Central memory CD8-positive, alpha-beta T cell (primary cell): ENCODE measurements around the gene CD276.
A peak's percentile ranks its signal among the peaks of the same experiment; 100 is the strongest.

Experiments
- ATAC-seq: fragments of 150-1000 bp; cut with Tn5 transposase; replicated peaks from 2 replicates; pipeline ENCODE4 v1.10.0; 2022; ENCODE audit warnings: mild to moderate bottlenecking, moderate FRiP score, moderate number of reproducible peaks; ENCODE audit not compliant: poor library complexity, severe bottlenecking; ENCODE audit errors: extremely low read depth
- DNase-seq, 2 donors: peaks; one replicate each; pipeline ENCODE4 v3.0.0; 2021; ENCODE audit warnings: low spot score in 2 of 2
- H3K27ac Mint-ChIP-seq: one replicate; pipeline ENCODE4 v1.8.0; 2022; ENCODE audit warnings: low read depth, mild to moderate bottlenecking, moderate library complexity, mixed read lengths
- H3K27me3 Mint-ChIP-seq: one replicate; pipeline ENCODE4 v1.8.0; 2022; ENCODE audit warnings: mixed read lengths
- H3K36me3 Mint-ChIP-seq: one replicate; pipeline ENCODE4 v1.8.0; 2022; ENCODE audit warnings: mild to moderate bottlenecking, moderate library complexity, mixed read lengths; ENCODE audit not compliant: insufficient read depth
- H3K4me1 Mint-ChIP-seq: one replicate; pipeline ENCODE4 v1.8.0; 2022; ENCODE audit warnings: mixed read lengths
- H3K4me3 Mint-ChIP-seq: one replicate; pipeline ENCODE4 v1.8.0; 2022; ENCODE audit warnings: mild to moderate bottlenecking, moderate library complexity, mixed read lengths
- H3K9me3 Mint-ChIP-seq: one replicate; pipeline ENCODE4 v1.8.0; 2022; ENCODE audit warnings: mixed read lengths

CD276 gene

GRCh38 chr15:73677733-73678132, 6.5 kb upstream of the CD276 start:
- H3K27me3 Mint-ChIP-seq = peaks cover 22% of the 10 kb centered on the region
- no peak overlapping the region for H3K4me3 Mint-ChIP-seq
- H3K9me3 Mint-ChIP-seq = no peaks in the 10 kb centered on the region
- H3K4me1 Mint-ChIP-seq = no peaks in the 10 kb centered on the region
- no peaks in the 10 kb centered on the region for H3K36me3 Mint-ChIP-seq
- no peak overlapping the region for H3K27ac Mint-ChIP-seq
- no peak for ATAC-seq
- no peak for DNase-seq

- Mint-ChIP-seq H3K4me1 (no peaks in the 10 kb centered on the region), H3K9me3 (no peaks in the 10 kb centered on the region), H3K4me3 (no peak overlapping the region), H3K36me3 (no peaks in the 10 kb centered on the region), H3K27me3 (peaks cover 30% of the 10 kb centered on the region), H3K27ac (no peak overlapping the region)
- no peak for DNase-seq
- ATAC-seq = no peak
Measured at GRCh38 chr15:73678498-73678897, 5.7 kb upstream of the CD276 start.

DNA sequence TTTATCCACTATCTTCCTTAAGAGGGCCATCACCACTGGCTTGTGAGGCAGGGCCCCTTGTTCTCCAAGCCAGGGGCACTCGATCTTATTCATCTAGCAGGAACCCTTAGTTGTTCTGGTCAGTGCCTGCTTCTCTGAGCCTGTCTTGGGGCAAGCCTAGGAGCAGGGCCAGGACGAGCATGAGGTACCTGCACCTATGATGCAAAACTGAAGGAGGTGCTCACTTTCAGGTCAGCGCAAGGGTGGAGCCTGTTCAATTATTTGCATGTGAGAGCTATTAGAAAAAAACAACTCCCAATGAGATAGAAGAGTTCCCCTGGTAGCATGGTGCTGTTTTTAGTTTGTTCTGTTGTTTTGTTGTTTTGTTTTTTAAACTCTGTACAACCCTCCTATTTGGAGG, 5.0 kb upstream of the CD276 start:
- ATAC-seq (no peak), DNase-seq (no peak)
- no peak overlapping the region for H3K4me3 Mint-ChIP-seq
- no peaks in the 10 kb centered on the region for H3K9me3 Mint-ChIP-seq
- H3K27ac Mint-ChIP-seq = no peak overlapping the region
- no peaks in the 10 kb centered on the region for H3K36me3 Mint-ChIP-seq
- H3K27me3 Mint-ChIP-seq = peaks cover 34% of the 10 kb centered on the region
- no peaks in the 10 kb centered on the region for H3K4me1 Mint-ChIP-seq

GRCh38 chr15:73679964-73680363, 4.2 kb upstream of the CD276 start:
- DNase-seq = no peak
- no peaks in the 10 kb centered on the region for H3K4me1 Mint-ChIP-seq
- H3K36me3 Mint-ChIP-seq = no peaks in the 10 kb centered on the region
- peaks cover 37% of the 10 kb centered on the region for H3K27me3 Mint-ChIP-seq
- H3K9me3 Mint-ChIP-seq = no peaks in the 10 kb centered on the region
- ATAC-seq = no peak
- H3K4me3 Mint-ChIP-seq = no peak overlapping the region
- H3K27ac Mint-ChIP-seq = no peak overlapping the region

DNA sequence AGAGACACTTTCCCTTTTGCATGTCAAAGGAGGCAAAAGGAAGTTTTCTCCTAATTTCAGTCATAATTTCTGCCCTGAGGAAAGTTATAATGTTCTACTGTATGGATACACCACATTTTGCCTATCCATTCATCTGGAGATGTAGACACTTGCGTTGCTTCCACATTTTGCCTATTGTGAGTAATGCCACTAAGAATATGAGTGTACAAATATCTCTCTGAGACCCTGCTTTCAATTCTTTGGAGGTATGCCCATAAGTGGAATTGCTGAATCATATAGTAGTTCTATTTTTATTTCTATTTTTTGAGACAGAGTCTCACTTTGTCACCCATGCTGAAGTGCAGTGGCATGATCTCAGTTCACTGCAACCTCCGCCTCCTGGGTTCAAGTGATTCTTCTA, 3.6 kb upstream of the CD276 start:
- Mint-ChIP-seq H3K9me3 (no peaks in the 10 kb centered on the region), H3K27ac (no peak overlapping the region), H3K4me1 (no peaks in the 10 kb centered on the region), H3K4me3 (no peak overlapping the region), H3K36me3 (no peaks in the 10 kb centered on the region), H3K27me3 (peaks cover 43% of the 10 kb centered on the region)
- ATAC-seq = no peak
- DNase-seq = no peak

- H3K27ac Mint-ChIP-seq = no peak overlapping the region
- H3K27me3 Mint-ChIP-seq = peaks cover 48% of the 10 kb centered on the region
Measured at GRCh38 chr15:73681063-73681462, 3.1 kb upstream of the CD276 start.

DNA sequence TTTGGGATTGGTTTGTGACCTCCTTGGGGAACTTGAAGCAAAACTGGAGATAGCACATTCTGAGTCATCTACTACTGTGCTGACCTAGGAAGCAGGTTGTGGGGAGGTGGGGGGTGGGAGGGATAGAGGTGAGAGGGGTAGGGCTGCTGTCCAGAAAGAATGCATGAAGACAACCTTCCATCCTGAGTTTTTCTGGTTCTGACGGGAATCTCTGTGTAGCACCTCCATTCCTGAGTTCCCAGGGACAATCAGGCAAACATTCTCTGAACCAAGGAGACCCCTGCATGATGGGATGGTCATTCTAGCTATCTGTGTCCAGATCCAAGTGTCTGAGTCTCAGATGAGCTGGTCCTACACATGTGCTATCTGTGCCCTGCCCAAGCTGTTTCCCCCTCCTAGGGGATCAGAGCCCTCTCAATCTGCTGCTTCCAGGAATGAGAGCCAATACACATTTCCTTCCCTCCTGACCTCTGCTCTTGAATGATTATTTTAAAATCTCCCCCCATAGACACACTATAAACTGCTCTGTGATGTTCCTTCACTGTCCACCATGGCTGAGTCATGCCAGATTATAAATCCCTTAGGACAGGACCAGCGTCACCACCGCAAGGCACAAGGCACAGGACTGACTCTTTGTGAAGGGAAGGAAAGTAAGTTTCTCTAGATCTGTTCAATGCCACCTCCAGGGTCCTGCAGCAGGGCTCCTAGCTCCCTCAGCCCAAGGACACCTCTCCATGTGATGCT, 2.2 kb upstream of the CD276 start:
- Mint-ChIP-seq H3K36me3 (no peaks in the 10 kb centered on the region), H3K27me3 (peaks cover 58% of the 10 kb centered on the region), H3K4me1 (no peaks in the 10 kb centered on the region), H3K27ac (no peak overlapping the region), H3K4me3 (no peak overlapping the region), H3K9me3 (no peaks in the 10 kb centered on the region)
- ATAC-seq (no peak), DNase-seq (no peak)

More at GRCh38 chr15:73681063-73681462, 3.1 kb upstream of the CD276 start:
- Mint-ChIP-seq H3K4me1 (no peaks in the 10 kb centered on the region), H3K4me3 (no peak overlapping the region), H3K9me3 (no peaks in the 10 kb centered on the region), H3K36me3 (no peaks in the 10 kb centered on the region)
- ATAC-seq (no peak), DNase-seq (no peak)

GRCh38 chr15:73682600-73683090, 1.5 kb upstream of the CD276 start:
- H3K4me3 Mint-ChIP-seq = no peak overlapping the region
- no peaks in the 10 kb centered on the region for H3K9me3 Mint-ChIP-seq
- H3K36me3 Mint-ChIP-seq = no peaks in the 10 kb centered on the region
- H3K4me1 Mint-ChIP-seq = no peaks in the 10 kb centered on the region
- H3K27ac Mint-ChIP-seq = no peak overlapping the region
- DNase-seq = no peak
- peaks cover 64% of the 10 kb centered on the region for H3K27me3 Mint-ChIP-seq
- ATAC-seq = no peak

- peaks cover 71% of the 10 kb centered on the region for H3K27me3 Mint-ChIP-seq
- H3K9me3 Mint-ChIP-seq = no peaks in the 10 kb centered on the region
- DNase-seq = no peak
- peak overlapping the region; percentile 55 for H3K4me3 Mint-ChIP-seq
- H3K36me3 Mint-ChIP-seq = no peaks in the 10 kb centered on the region
- no peaks in the 10 kb centered on the region for H3K4me1 Mint-ChIP-seq
- no peak overlapping the region for H3K27ac Mint-ChIP-seq
- ATAC-seq = no peak
Measured at GRCh38 chr15:73683257-73683776, 866 bp upstream of the CD276 start.

GRCh38 chr15:73684581-73685455, 635 bp downstream of the CD276 start:
- Mint-ChIP-seq H3K27ac (peak overlapping the region; percentile 32), H3K4me1 (no peaks in the 10 kb centered on the region), H3K27me3 (peaks cover 63% of the 10 kb centered on the region), H3K9me3 (no peaks in the 10 kb centered on the region), H3K4me3 (peak overlapping the region; percentile 23), H3K36me3 (no peaks in the 10 kb centered on the region)
- no peak for ATAC-seq
- DNase-seq = no peak

DNA sequence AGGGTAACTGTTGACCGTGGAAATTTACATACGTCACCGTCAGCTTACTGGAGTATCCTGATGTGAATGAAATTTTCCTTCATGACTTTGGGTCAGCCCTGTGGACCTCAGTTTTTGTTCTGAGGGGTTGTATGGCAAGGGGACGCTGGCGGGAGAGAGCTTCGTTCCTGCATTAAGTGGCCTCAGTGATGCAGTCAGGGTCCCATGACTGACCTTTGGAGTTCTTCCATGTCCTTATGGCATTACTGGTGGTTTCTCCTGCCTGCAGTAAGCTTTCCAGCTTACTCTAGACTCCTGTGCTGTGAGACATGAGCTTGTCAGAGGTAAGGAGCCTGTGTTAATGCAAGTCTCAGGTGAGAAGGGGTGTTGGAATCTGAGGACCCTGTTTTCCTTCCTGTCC, 1.8 kb downstream of the CD276 start:
- no peak for ATAC-seq
- Mint-ChIP-seq H3K4me3 (no peak overlapping the region), H3K27ac (no peak overlapping the region), H3K36me3 (no peaks in the 10 kb centered on the region), H3K9me3 (no peaks in the 10 kb centered on the region), H3K27me3 (peaks cover 62% of the 10 kb centered on the region), H3K4me1 (no peaks in the 10 kb centered on the region)
- DNase-seq = no peak

DNA sequence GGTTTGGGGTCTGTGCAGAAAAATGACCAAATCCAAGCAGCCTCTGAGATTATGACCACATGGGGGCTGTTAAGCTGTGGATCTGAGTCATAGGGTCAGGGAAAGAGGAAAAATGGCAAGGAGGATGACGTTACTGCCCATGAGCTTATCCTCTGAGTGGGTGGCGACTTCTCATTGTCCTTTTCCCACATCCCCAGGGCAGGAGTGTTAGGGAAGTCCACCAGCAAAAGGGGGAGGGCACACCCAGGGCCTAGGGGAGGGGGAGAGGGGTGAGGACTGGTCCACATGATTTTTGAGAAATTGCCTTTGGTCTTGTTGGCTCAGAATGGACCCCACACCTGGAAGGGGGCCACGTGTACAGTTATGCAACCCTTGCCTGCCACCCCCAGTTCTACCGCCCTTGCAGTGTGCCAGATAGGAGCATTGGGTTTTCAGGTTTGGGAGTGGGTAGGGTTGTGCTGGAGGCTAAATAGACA, 2.6 kb downstream of the CD276 start:
- DNase-seq (no peak), ATAC-seq (no peak)
- peaks cover 58% of the 10 kb centered on the region for H3K27me3 Mint-ChIP-seq
- H3K4me3 Mint-ChIP-seq = no peak overlapping the region
- no peaks in the 10 kb centered on the region for H3K36me3 Mint-ChIP-seq
- no peaks in the 10 kb centered on the region for H3K9me3 Mint-ChIP-seq
- H3K27ac Mint-ChIP-seq = no peak overlapping the region
- no peaks in the 10 kb centered on the region for H3K4me1 Mint-ChIP-seq
